Measurements from ENCODE around the gene AP1S2.

AP1S2 gene

GRCh38 chrX:15816886-15817285, 37.7 kb downstream of the AP1S2 start:
- no peaks in the 10 kb centered on the region for H3K27me3 ChIP-seq (ENCODE audit: insufficient read depth, low read length)
- no peak overlapping the region for H3K4me2 ChIP-seq (ENCODE audit: low read length)

GRCh38 chrX:15816438-15816809, 38.2 kb downstream of the AP1S2 start:
- no peak overlapping the region for H3K4me2 ChIP-seq (ENCODE audit: low read length)
- no peak overlapping the region for H3K27ac ChIP-seq (ENCODE audit: low read depth, low read length, poor library complexity, severe bottlenecking)
- H3K9me2 ChIP-seq (ENCODE audit: low read depth, low read length): no peaks in the 10 kb centered on the region
- no peaks in the 10 kb centered on the region for H3K9me3 ChIP-seq (ENCODE audit: low read length)
- no peaks in the 10 kb centered on the region for H3K4me1 ChIP-seq (ENCODE audit: insufficient read depth, low read length, severe bottlenecking)
- no peaks in the 10 kb centered on the region for H3K27me3 ChIP-seq (ENCODE audit: insufficient read depth, low read length)
- H4K20me1 ChIP-seq (ENCODE audit: insufficient read depth, low read length): no peaks in the 10 kb centered on the region
- no peak overlapping the region for H3K9ac ChIP-seq (ENCODE audit: low read length)
- H3K4me3 ChIP-seq (ENCODE audit: low read depth, low read length, poor library complexity, severe bottlenecking): no peak overlapping the region
- no peak for TF ChIP-seq CTCF (IDR thresholded peaks at IDR 0.05; ENCODE audit: low read length)
- no peak for TF ChIP-seq EZH2 (IDR thresholded peaks at IDR 0.05; ENCODE audit: borderline replicate concordance, low read length)
- H3K36me3 ChIP-seq (ENCODE audit: insufficient read depth, low read length): peaks cover 59% of the 10 kb centered on the region
- no peaks in the 10 kb centered on the region for H3K79me2 ChIP-seq (ENCODE audit: insufficient read depth, low read length)
- H2AFZ ChIP-seq (ENCODE audit: low read length): no peak overlapping the region
- H3F3A ChIP-seq (ENCODE audit: insufficient read depth, low read length): no peaks in the 10 kb centered on the region

More at GRCh38 chrX:15816886-15817285, 37.7 kb downstream of the AP1S2 start:
- no peaks in the 10 kb centered on the region for H3K9me3 ChIP-seq (ENCODE audit: low read length)
- no peaks in the 10 kb centered on the region for H3K79me2 ChIP-seq (ENCODE audit: insufficient read depth, low read length)
- no peak overlapping the region for H3K9ac ChIP-seq (ENCODE audit: low read length)
- H3K9me2 ChIP-seq (ENCODE audit: low read depth, low read length): no peaks in the 10 kb centered on the region
- H4K20me1 ChIP-seq (ENCODE audit: insufficient read depth, low read length): no peaks in the 10 kb centered on the region
- no peaks in the 10 kb centered on the region for H3K4me1 ChIP-seq (ENCODE audit: insufficient read depth, low read length, severe bottlenecking)
- H3F3A ChIP-seq (ENCODE audit: insufficient read depth, low read length): no peaks in the 10 kb centered on the region
- H3K4me3 ChIP-seq (ENCODE audit: low read depth, low read length, poor library complexity, severe bottlenecking): no peak overlapping the region
- no peak overlapping the region for H3K27ac ChIP-seq (ENCODE audit: low read depth, low read length, poor library complexity, severe bottlenecking)
- H3K36me3 ChIP-seq (ENCODE audit: insufficient read depth, low read length): peaks cover 59% of the 10 kb centered on the region
- H2AFZ ChIP-seq (ENCODE audit: low read length): no peak overlapping the region
- TF ChIP-seq EZH2 (IDR thresholded peaks at IDR 0.05; ENCODE audit: borderline replicate concordance, low read length) (no peak), CTCF (IDR thresholded peaks at IDR 0.05; ENCODE audit: low read length) (no peak)

GRCh38 chrX:15815779-15816437, 38.7 kb downstream of the AP1S2 start:
- Histone ChIP-seq H4K20me1 (ENCODE audit: insufficient read depth, low read length) (no peaks in the 10 kb centered on the region), H3K79me2 (ENCODE audit: insufficient read depth, low read length) (no peaks in the 10 kb centered on the region), H3K27me3 (ENCODE audit: insufficient read depth, low read length) (no peaks in the 10 kb centered on the region), H3K4me2 (ENCODE audit: low read length) (no peak overlapping the region), H3K36me3 (ENCODE audit: insufficient read depth, low read length) (peaks cover 60% of the 10 kb centered on the region), H3K9me2 (ENCODE audit: low read depth, low read length) (no peaks in the 10 kb centered on the region), H3F3A (ENCODE audit: insufficient read depth, low read length) (no peaks in the 10 kb centered on the region), H3K4me3 (ENCODE audit: low read depth, low read length, poor library complexity, severe bottlenecking) (no peak overlapping the region), H3K4me1 (ENCODE audit: insufficient read depth, low read length, severe bottlenecking) (no peaks in the 10 kb centered on the region), H3K27ac (ENCODE audit: low read depth, low read length, poor library complexity, severe bottlenecking) (no peak overlapping the region), H3K9ac (ENCODE audit: low read length) (no peak overlapping the region), H2AFZ (ENCODE audit: low read length) (no peak overlapping the region), H3K9me3 (ENCODE audit: low read length) (no peaks in the 10 kb centered on the region)
- TF ChIP-seq CTCF (IDR thresholded peaks at IDR 0.05; ENCODE audit: low read length): peak; percentile 46
- TF ChIP-seq EZH2 (IDR thresholded peaks at IDR 0.05; ENCODE audit: borderline replicate concordance, low read length): no peak
